ENCODE measurements around the gene LRCH4.

LRCH4 gene

DNA sequence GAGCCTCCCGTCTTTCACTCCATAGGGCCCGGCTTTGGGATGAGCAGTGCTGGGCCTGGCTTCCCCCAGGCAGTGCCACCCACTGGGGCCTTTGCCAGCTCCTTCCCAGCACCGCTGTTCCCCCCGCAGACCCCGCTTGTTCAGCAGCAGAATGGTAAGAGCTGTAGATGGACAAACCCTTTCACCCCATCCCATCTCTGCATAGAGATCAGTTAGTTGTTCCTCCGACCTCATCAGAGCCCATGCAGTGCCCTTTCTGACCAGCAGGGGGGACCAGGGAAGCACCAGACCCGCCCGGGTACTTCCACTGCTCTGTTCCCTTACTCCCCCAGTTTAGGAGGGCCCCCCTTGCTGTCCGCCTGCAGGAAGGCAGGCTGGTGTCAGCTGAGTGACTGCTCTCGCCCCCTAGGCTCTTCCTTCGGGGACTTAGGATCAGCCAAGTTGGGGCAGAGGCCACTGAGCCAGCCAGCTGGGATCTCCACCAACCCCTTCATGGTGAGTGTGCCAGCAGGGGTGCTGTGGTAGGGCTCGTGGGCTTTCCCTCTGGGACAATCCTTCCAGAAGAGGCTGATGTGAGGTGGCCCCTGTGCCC is 22.0 kb downstream of the LRCH4 start:
- H3K27ac ChIP-seq: no peak overlapping the region
- TF ChIP-seq, protein P1, sequence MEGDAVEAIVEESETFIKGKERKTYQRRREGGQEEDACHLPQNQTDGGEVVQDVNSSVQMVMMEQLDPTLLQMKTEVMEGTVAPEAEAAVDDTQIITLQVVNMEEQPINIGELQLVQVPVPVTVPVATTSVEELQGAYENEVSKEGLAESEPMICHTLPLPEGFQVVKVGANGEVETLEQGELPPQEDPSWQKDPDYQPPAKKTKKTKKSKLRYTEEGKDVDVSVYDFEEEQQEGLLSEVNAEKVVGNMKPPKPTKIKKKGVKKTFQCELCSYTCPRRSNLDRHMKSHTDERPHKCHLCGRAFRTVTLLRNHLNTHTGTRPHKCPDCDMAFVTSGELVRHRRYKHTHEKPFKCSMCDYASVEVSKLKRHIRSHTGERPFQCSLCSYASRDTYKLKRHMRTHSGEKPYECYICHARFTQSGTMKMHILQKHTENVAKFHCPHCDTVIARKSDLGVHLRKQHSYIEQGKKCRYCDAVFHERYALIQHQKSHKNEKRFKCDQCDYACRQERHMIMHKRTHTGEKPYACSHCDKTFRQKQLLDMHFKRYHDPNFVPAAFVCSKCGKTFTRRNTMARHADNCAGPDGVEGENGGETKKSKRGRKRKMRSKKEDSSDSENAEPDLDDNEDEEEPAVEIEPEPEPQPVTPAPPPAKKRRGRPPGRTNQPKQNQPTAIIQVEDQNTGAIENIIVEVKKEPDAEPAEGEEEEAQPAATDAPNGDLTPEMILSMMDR (IDR thresholded peaks at IDR 0.05): peak; percentile 98
- no peak for TF ChIP-seq ZFX (IDR thresholded peaks at IDR 0.05; ENCODE audit: borderline replicate concordance)

DNA sequence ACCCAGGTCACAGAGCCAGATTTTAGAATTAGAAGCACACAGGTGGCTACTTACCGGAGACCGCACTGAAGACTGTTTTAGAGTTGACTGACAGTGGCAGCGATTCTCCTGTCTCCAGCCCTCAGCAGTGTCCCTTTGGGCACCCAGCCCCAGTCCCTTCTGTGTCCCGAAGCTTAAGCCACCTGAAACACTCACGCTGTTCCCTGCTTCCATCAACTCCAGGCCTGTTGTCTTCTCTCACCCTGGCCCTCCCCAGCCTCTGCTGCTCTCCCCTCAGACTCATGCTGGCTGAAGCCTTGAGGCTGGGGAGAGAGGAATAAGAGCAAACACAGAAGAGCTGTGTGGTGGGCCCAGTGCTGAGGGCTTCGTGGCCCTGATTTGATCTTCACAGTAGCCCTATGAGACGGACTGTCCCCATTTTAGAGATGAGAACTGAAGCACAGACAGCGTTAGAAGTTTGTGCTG is 22.8 kb downstream of the LRCH4 start:
- no peak overlapping the region for H3K27ac ChIP-seq
- TF ChIP-seq ZFX (IDR thresholded peaks at IDR 0.05; ENCODE audit: borderline replicate concordance): no peak
- TF ChIP-seq, protein P1 (IDR thresholded peaks at IDR 0.05): no peak

DNA sequence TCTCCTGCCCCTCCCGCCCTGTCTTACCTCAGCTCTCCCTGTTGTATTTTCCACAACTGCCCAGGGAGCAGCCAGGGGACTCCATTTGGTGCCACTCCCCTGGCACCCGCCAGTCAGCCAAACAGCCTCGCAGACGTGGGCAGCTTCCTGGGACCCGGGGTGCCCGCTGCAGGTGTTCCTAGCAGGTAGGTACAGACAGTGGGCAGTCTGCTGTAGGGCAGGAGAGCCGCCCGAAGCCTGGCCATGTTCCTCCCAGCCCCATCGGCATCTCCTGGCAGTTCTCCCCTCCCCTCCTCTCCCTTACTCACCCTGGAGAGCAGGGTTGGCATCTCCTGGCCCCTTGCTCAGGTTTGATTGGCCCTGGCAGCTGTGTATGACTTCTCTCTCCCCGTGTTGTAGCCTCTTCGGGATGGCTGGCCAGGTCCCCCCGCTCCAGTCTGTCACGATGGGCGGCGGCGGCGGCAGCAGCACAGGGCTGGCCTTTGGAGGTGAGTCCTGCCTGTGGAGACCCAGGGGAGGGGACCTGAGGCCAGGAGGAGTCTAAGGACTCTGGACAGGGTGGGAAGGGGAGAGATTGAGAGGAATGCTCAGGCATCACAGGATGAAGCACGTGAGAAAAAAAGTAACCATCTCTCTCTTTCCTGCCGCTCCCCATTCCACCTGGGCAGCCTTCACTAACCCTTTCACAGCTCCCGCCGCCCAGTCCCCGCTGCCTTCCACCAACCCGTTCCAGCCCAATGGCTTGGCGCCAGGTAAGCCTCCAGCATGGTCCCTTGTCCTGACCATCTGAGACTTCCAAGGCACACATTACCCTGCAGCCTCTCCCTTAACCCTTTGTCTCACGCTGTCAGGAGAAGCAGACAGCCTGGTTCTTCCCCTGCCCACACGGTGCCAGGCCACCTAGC is 23.5 kb downstream of the LRCH4 start:
- no peak overlapping the region for H3K27ac ChIP-seq
- TF ChIP-seq, protein P1 (IDR thresholded peaks at IDR 0.05): no peak
- no peak for TF ChIP-seq ZFX (IDR thresholded peaks at IDR 0.05; ENCODE audit: borderline replicate concordance)

DNA sequence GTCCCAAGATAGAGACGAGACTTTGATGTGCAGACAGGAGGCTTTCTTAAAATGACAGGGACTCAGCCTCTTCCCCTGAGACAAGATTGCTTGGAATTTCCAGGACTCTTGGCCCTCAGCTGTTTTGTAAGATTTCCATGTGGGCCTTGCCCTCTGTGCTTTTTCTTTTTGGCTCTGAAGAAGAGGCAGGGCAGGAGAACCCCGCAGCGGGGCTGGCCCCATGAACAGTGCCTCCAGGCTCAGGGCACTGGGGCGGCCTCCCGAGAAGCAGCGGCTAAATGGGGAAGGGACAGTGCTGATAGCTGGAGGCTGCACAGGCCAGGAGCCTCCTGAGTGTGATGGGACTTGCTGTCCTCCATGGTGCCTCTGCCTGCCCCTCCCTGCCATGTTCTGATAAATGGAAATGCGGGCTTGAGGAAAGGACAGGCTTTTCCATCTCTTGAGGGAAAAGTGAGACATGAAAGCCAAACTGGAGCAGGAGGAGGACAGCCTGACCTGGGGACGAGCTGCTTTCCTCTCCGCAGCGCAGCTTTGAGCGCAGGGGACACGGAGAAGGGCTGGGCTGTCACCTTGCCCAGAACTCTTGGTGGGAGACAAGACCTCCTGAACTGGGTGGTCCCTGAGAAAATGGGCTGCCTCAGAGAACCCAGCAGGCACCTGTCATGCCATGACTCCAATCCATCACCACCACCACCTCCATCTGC is 24.3 kb downstream of the LRCH4 start:
- H3K27ac ChIP-seq: no peak overlapping the region
- TF ChIP-seq, protein P1 (IDR thresholded peaks at IDR 0.05): no peak
- no peak for TF ChIP-seq ZFX (IDR thresholded peaks at IDR 0.05; ENCODE audit: borderline replicate concordance)

DNA sequence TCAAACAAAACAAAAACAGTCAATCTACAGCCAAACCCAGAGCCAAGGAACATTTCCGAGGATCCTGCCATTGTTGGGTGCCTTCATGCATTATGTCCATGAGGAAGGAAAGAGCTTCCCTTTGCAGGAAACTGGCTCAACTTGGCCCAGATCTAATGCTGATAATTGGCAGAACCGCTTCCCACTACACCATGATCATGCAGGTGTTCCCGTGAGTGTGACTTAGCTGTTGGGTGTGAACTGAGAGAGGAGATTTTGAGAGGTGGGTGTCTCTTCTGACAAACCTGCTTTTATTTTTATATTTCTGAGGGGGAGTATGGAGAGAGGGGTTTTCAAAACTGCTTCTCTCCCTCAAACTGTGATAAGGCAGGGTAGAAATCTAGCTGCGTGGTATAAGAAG is 26.8 kb downstream of the LRCH4 start:
- no peak for TF ChIP-seq ZFX (IDR thresholded peaks at IDR 0.05; ENCODE audit: borderline replicate concordance)
- TF ChIP-seq, protein P1 (IDR thresholded peaks at IDR 0.05): no peak
- H3K27ac ChIP-seq: 0 out of 2 replicates have a peak overlapping the region, but pooled peaks have one; percentile 3

DNA sequence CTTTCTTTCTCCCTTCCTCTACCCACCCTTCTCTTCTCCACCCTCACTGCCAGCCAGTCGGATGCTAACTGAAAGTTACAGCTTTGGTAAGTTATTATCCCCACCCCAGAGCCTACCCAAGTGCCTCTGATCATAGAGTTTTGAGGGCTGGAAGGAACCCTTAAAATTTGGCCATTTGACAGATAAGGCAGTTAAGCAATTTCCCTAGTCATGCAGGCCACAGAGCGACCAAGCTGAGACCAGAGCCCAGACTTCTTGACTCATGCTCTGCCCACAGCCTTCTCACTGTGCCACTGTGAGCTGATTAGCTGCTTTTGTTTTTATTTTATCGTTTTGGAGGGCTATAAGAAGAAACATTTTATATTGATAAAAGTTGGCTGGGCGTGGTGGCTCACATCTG is 29.4 kb downstream of the LRCH4 start:
- TF ChIP-seq, protein P1 (IDR thresholded peaks at IDR 0.05): no peak
- no peak for TF ChIP-seq ZFX (IDR thresholded peaks at IDR 0.05; ENCODE audit: borderline replicate concordance)
- H3K27ac ChIP-seq: no peak overlapping the region
